GM18511 (cell line): Measurements from ENCODE around the gene LPCAT4.
"Not testable (repeated sequence)": the region's sequence is repeated elsewhere in the genome, so short reads cannot be mapped to it uniquely, and the experiment has no call there.

ENCODE experiments used
- ATAC-seq: cut with Tn5 transposase; IDR thresholded peaks from one replicate; pipeline ENCODE4 v1.9.1; 2021; ENCODE audit warnings: mild to moderate bottlenecking, moderate library complexity; ENCODE audit not compliant: unreplicated experiment

Gene LPCAT4

GRCh38 chr15:34367101-34368081, at the start of gene LPCAT4:
Gene LPCAT4 (minus strand): TSS chr15:34367196. CDS start chr15:34367100, 96 bp downstream.
- ATAC-seq = peak; percentile 77

GRCh38 chr15:34409511-34409910, 42.5 kb upstream of the LPCAT4 start:
- ATAC-seq = not testable (repeated sequence)

GRCh38 chr15:34408973-34409372, 42.0 kb upstream of the LPCAT4 start:
- not testable (repeated sequence) for ATAC-seq

- ATAC-seq = peak; percentile 70
These were observed 36.9 kb upstream of the LPCAT4 start for GRCh38 chr15:34403899-34404298.

- peak; percentile 83 for ATAC-seq
These were observed 36.2 kb upstream of the LPCAT4 start for GRCh38 chr15:34403160-34403598.

- not testable (repeated sequence) for ATAC-seq
These were observed 30.8 kb upstream of the LPCAT4 start for GRCh38 chr15:34397637-34398259.

DNA sequence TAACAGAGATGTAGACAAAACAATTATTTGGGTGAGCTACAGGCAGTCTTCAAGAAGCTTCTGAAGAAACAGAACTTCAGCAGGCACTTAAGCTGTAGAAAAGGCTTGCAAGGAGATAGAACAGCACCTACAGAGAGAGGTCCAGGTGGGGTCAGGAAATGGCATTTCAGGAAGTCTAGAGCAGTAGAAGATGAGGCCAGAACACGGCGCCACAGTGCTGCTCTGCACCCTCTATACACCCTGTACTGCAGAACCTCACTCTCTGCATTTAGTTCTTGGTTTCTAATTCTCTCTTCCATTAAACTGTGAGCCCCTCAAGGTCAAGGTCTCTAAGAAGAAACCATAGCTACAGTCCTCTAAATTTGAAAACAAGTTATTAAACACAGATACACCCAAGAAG, 26.0 kb upstream of the LPCAT4 start:
- not testable (repeated sequence) for ATAC-seq

DNA sequence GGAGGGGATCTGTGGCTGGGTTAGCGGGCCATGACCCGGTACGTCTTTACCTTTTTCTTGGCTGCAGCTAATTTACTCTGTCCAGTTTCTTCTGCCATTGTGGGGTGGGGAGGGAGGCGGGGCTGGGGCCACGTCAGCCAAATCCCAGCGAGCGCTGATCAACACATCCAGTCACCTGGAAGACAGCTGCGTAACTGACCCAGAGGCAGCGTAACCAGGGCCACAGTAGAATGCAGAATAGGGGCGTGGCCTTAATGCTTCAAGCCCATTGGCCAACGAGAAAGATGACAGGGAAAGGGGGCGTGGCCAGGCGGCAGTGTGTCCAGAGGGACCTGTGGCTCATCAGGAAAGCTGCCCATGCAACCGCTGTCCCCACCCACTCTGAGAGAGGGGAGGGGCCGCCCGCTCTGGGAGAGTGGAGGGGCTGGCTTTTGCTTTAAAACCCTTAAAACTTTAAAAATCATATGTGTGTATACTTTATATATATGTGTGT, 22.6 kb upstream of the LPCAT4 start:
- not testable (repeated sequence) for ATAC-seq

DNA sequence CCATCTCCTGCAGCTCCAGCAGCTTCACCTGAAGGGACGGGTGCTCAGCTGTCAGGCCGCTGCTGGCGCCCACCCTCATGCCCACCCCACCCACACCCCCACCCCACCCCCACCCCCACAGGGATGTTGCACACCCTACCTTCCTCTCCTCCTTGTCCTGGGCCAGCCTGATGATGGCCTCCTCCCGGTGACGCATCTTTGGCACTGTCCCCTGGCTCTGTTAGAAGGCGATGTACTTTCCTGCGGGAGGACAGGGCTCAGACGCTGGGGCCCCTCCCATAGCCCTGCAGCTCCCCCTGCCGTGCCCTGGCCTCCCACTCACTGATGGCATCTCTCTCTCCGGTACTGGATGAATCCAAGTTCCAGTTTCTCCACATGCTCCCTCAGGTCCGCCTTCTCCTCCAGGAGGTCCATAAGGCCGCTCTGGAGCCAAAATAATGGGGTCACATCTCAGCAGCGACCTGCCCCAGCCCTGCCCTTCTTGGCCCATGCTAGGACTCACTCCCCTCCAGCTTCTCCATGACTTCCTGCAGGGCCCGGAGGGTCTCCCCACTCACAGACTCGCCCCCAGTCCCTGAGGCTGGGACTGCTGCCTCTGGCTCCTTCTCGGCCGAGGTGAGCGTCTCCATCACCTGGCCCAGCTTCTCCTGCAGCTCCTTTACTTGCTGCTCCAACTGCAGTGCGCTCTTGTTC, 15.0 kb upstream of the LPCAT4 start:
- ATAC-seq = not testable (repeated sequence)

DNA sequence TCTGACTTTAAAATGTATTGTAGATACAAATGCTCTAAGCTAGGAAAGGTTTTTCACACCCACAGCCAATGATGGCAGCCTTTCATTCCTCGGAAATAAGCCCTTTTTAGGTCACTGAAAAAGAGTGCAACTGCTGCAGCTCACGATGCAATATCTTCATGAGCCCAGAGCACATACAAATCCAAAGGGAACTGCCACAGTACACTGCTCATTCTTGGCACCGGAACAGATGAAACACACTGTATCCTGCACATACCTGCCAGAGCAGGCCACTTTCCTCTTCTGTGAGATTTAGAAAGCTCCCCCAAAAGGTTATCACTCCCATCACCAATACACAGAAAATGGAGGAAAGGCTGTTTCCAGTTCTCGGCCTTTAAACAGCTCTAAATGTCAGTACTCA, 13.5 kb upstream of the LPCAT4 start:
- not testable (repeated sequence) for ATAC-seq

- no peak for ATAC-seq
These were observed 9.9 kb upstream of the LPCAT4 start for GRCh38 chr15:34376856-34377255.

DNA sequence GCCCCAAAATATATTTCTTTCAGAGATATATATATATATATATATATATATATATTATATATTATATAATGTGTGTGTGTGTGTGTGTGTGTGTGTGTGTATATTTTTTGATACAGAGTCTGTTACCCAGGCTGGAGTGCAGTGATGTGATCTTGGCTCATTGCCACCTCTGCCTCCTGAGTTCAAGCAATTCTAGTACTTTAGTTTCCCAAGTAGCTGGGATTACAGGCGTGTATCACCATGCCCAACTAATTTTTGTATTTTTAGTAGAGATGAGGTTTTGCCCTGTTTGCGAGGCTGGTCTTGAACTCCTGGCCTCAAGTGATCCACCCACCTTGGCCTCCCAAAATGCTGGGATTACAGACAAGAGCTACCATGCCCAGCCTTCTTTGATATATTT, 8.5 kb upstream of the LPCAT4 start:
- not testable (repeated sequence) for ATAC-seq

DNA sequence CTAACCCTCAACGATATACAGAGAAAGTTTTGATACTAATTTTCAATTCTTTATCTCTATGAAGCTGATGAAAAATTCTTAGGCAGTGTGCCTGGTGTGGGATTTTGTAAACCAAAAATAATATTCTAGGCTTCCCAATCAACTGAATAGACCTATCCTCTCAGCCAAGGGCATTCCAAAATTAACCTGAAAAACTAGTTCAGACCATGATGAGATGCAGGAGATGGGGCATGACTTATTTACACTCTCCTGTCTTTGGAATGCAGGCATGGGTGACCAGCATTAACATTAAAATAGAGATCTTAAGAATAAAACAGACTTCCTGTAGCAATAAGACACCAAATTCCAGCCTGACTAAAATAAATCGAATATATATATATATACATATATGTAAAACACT, 7.8 kb upstream of the LPCAT4 start:
- no peak for ATAC-seq

DNA sequence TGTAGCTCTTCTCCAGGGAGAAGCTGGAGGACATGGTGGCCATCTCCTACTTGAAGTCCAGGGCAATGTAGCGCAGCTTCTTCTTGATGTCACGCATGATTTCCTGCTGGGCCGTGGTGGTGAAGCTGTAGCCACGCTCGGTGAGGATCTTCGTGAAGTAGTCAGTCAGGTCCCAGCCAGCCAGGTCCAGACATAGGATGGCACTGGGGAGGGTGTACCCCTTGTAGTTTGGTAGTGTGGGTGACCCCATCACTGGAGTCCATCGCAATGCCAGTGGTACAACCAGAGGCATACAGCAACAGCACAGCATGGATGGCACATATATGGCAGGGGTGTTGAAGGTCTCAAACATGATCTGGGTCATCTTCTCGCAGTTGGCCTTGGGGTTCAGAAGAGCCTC, 7.0 kb upstream of the LPCAT4 start:
- ATAC-seq = no peak

- ATAC-seq = no peak
These were observed 3.6 kb upstream of the LPCAT4 start for GRCh38 chr15:34370643-34371042.

- no peak for ATAC-seq
These were observed 3.1 kb upstream of the LPCAT4 start for GRCh38 chr15:34370129-34370528.

DNA sequence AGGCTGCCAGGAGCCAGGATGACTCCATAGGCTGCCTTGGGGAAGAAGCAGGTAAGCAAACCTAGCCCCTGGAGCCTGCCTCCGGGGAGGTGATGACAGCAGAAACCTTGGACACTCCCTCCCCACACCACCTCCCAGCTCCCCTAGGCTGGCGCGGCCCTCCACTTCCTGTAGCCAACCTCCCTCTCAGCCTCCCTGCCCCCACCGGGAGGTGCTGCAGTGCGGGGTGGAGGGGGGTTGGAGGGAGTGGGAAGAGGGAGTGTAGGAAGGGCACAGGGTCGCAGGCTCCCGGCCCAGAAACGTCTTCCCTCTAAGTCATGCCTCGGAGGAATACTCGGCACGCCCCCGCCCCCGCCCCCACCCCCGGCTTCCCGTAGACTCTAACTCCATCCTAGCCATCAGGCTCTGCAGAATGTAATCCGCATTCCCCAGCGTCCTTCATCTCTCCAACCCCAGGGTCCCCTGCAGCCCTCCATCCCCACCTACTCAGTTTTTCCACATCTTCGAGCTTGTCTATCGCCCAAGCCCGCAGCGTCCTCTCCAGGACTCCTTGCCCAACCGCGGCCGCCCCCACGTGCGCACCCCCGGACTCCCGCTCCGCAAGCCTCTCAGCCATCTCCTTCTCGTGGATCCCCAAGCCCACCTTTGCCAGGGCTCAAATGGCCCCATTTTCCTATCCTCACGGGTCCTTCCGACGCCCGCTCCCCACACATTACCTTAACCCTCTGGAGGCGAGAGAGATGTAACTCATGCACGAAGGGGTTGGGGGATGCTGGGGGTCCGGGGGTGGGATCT, 528 bp downstream of the LPCAT4 start:
- peak; percentile 24 for ATAC-seq

DNA sequence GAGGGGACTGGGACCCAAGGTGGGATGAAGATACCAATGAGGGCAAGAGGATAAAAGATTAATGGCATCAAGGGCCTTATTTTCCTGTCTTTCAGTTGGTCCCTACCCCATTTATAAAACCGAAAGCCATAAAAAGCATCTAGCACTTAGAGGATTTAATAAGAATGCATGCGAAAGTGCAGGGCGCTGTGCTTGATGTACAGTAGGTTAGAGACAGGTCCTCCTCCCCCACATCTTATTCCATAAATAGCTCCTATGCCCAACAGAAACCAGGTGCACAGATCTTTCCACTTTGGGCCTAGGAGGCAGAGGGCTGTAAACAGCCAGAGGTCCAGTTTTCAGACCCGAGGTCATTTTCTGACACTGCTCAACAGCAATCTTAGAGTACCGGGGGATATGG, 1.2 kb downstream of the LPCAT4 start:
- ATAC-seq = no peak

DNA sequence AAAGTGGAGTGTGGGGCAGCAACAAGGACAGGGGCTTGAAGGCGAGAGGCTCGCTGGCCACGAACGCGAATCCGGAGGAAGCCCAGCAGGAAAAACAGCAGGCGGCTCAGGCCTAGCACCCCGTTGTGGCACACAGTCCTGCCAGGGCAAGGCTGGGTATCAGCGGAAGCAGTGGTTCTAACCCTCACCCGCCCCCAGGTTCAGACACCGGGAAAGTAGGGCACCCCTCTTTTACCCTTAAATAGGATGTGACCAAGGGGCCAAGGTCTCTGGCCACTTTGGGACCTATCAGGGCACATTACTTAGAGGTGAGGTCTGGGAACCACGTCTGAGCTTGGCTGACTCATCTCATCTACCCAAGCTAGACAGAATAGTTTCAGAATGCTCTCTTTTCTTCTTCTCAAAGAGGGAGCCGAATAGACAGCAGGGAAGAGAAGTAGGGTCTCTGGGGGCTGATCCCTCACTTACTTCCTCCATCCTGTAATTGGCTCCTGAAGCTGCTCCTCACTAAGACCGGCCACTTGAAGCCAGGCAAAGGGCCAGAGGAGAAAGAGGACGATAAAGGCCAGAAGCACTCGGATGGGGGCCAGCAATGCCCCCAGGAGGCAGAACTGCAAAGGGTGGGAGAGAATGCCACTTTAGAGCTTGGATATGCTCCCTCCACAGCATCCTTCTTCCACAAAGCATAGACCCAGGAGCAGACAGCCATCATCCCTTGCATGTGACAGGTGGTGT, 1.7 kb downstream of the LPCAT4 start:
- ATAC-seq = no peak

DNA sequence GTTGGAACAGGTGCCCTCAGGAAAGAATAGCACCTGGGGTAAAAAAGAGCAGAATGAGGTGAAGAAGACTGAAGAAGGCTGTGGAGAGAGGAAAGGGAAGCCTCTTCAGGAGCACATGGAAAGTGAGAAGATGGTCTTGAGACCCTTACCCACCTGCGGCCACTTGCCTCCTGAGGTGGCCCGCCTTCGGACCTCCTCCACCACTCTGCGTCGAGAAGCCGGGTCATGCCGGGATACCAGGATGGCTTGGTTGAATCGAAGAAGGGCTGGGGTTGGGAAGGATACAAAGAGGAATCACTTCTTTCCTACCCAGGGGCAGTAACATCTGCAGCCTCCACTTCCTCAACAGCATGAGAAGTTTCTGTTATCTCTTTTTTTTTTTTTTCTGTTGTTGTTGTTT, 3.0 kb downstream of the LPCAT4 start:
- ATAC-seq = no peak
